Gastrocnemius medialis (tissue), 4 donors: Measurements from ENCODE around the gene GATC.

Source experiments
- CTCF ChIP-seq, 5 experiments: fragments of 450-650 bp in 3 of 5; fragments of 200-600 bp in 2 of 5; sonication (generic) in 2 of 5; IDR thresholded peaks in 4 of 5; conservative IDR thresholded peaks in 1 of 5; 1 replicate in 4 of 5; 2 replicates in 1 of 5; pipeline ENCODE4 v1.5.1; 2016 to 2019; ENCODE audit warnings: antibody characterized with exemption in 5 of 5, mild to moderate bottlenecking in 3 of 5, moderate library complexity in 3 of 5
- POLR2A ChIP-seq, 2 donors: fragments of 450-650 bp; IDR thresholded peaks; one replicate each; pipeline ENCODE4 v1.6.1; 2017; ENCODE audit warnings: antibody characterized with exemption in 2 of 2, mild to moderate bottlenecking in 2 of 2, moderate library complexity in 2 of 2

DNA sequence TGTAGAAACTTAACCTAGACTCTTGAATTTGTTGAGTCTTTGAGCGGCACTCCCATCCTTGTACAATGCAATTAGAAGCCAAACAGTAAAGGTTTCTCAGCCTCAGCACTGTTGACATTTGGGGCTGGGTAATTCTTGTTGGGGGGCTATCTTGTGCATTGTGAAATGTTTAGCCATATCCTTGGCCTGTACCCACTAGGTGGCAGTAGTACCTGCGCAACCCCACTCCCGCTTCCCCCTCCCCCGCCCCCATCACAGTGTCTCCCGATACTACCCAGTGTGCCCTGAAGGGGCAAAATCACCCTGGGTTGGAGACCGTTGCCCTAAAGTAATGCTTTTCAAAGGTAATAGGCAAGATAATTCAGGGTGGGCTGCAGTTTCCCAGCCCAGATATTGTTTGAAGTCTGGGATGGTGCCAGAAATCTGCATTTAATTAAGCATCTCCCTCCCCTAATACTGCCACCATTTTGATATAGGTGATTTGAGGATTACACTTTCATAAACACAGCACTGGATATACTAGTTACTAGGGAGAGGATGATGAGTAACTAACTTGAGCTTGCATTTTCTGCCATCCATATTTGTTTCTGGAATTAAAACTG lies 6.5 kb upstream of the GATC start:
- TF ChIP-seq CTCF (IDR thresholded peaks at IDR 0.05 in 4 of 5, conservative IDR thresholded peaks at IDR 0.05 in 1 of 5): peak in 4 of 5 experiments; percentile 21 to 68 (median 50)
- TF ChIP-seq POLR2A (IDR thresholded peaks at IDR 0.05): no peak
